Iris pigment epithelial cell (primary cell): ENCODE results near the gene FBXO28.
A peak's percentile ranks its signal among the peaks of the same experiment; 100 is the strongest.
"Not testable (repeated sequence)": the region's sequence is repeated elsewhere in the genome, so short reads cannot be mapped to it uniquely, and the experiment has no call there.

Source experiments
- DNase-seq: peaks from one replicate; pipeline ENCODE4 v3.0.0-alpha.2; 2011; ENCODE audit warnings: low read depth

The FBXO28 gene

GRCh38 chr1:224113918-224114786 lies at the start of gene FBXO28:
Gene FBXO28 (plus strand): TSS chr1:224114111. CDS start chr1:224114130, 19 bp downstream.
- peak; percentile 95 for DNase-seq

GRCh38 chr1:224064150-224064549 lies 49.8 kb upstream of the FBXO28 start:
- no peak for DNase-seq

GRCh38 chr1:224065455-224065854 lies 48.5 kb upstream of the FBXO28 start:
- peak; percentile 76 for DNase-seq

GRCh38 chr1:224067207-224067606 lies 46.7 kb upstream of the FBXO28 start:
- DNase-seq, result no peak

- peak; percentile 85 for DNase-seq
Measured at GRCh38 chr1:224067621-224068457, 46.1 kb upstream of the FBXO28 start.

- no peak for DNase-seq
Measured at GRCh38 chr1:224068458-224069072, 45.3 kb upstream of the FBXO28 start.

- DNase-seq, result no peak
Measured at GRCh38 chr1:224069138-224069537, 44.8 kb upstream of the FBXO28 start.

- DNase-seq, result no peak
Measured at GRCh38 chr1:224070521-224070920, 43.4 kb upstream of the FBXO28 start.

- no peak for DNase-seq
Measured at GRCh38 chr1:224076407-224076806, 37.5 kb upstream of the FBXO28 start.

GRCh38 chr1:224079644-224080043 lies 34.3 kb upstream of the FBXO28 start:
- DNase-seq, result not testable (repeated sequence)

GRCh38 chr1:224080115-224080774 lies 33.7 kb upstream of the FBXO28 start:
- peak; percentile 39 for DNase-seq

GRCh38 chr1:224081604-224082003 lies 32.3 kb upstream of the FBXO28 start:
- DNase-seq, result no peak

GRCh38 chr1:224082146-224082545 lies 31.8 kb upstream of the FBXO28 start:
- DNase-seq, result peak; percentile 58

- no peak for DNase-seq
Measured at GRCh38 chr1:224084867-224085266, 29.0 kb upstream of the FBXO28 start.

GRCh38 chr1:224085421-224086108 lies 28.3 kb upstream of the FBXO28 start:
- DNase-seq, result no peak

- no peak for DNase-seq
Measured at GRCh38 chr1:224087286-224087794, 26.6 kb upstream of the FBXO28 start.

- DNase-seq, result no peak
Measured at GRCh38 chr1:224089583-224089982, 24.3 kb upstream of the FBXO28 start.

- no peak for DNase-seq
Measured at GRCh38 chr1:224090116-224090515, 23.8 kb upstream of the FBXO28 start.

- DNase-seq, result no peak
Measured at GRCh38 chr1:224092111-224092510, 21.8 kb upstream of the FBXO28 start.

GRCh38 chr1:224092601-224093000 lies 21.3 kb upstream of the FBXO28 start:
- no peak for DNase-seq

- DNase-seq, result no peak
Measured at GRCh38 chr1:224095339-224095738, 18.6 kb upstream of the FBXO28 start.
